Ovary (tissue), 9 donors: Measurements from ENCODE around the gene MAD1L1. TPM values are rescaled to one million over a fixed set of nuclear protein-coding genes. Genes with fewer than 3 reads are reported as not detected.

Source experiments
- DNase-seq, 5 donors: peaks; one replicate each; pipeline ENCODE4 v3.0.0-alpha.2; 2019 to 2020
- H3K27ac ChIP-seq, 2 donors: fragments of 200-600 bp; one replicate each; pipeline versions ENCODE4 v1.5.1 to v1.8.0; 2019 to 2022
- H3K27me3 ChIP-seq: fragments of 200-600 bp; one replicate; pipeline ENCODE4 v1.8.0; 2022
- H3K36me3 ChIP-seq: fragments of 200-600 bp; sonication (generic); one replicate; pipeline ENCODE4 v1.5.1; 2019
- H3K4me1 ChIP-seq: one replicate; pipeline ENCODE4 v1.8.1; 2013; ENCODE audit warnings: mild to moderate bottlenecking, moderate library complexity; ENCODE audit not compliant: insufficient read depth
- H3K4me3 ChIP-seq: fragments of 200-600 bp; sonication (generic); one replicate; pipeline ENCODE4 v1.5.1; 2017
- H3K9me3 ChIP-seq, 2 donors: fragments of 200-600 bp in 1 of 2; sonication (generic) in 1 of 2; one replicate each; pipeline versions ENCODE4 v1.5.1 to v1.8.1; 2013 to 2019; ENCODE audit warnings: mild to moderate bottlenecking in 1 of 2, moderate library complexity in 1 of 2
- EP300 ChIP-seq: sonication (generic); formaldehyde crosslinking; IDR thresholded peaks from one replicate; pipeline ENCODE4 v1.6.1; 2017; ENCODE audit warnings: antibody characterized with exemption
- POLR2A ChIP-seq: fragments of 450-650 bp; IDR thresholded peaks from one replicate; pipeline ENCODE4 v1.6.1; 2017; ENCODE audit warnings: antibody characterized with exemption, mild to moderate bottlenecking, moderate library complexity
- WGBS, 3 donors: extraction: QIAGEN DNeasy Blood & Tissue Kit in 1 of 3; methylation state at CpG; one replicate each; pipeline versions ENCODE4 v1.1.5 to v1.1.7; 2013 to 2017; 5-methylcytosine and 5-hydroxymethylcytosine counted together
- intact Hi-C, 4 donors: fragments of 100-400 bp; cut with DNase I; formaldehyde crosslinking; loops; one replicate each; pipeline versions ENCODE4 v1.11.0 to v1.15.1; 2022 to 2023
- polyA plus RNA-seq, 2 donors: library from polyadenylated mRNA; stranded (reverse); fragments of 200-250 nt in 1 of 2; fragments of 350-450 nt in 1 of 2; fragmentation: Illumina TruSeq in 1 of 2; extraction: RNeasy Lipid Tissue Mini Kit (QIAGEN cat#74804) in 1 of 2; gene quantifications; one replicate each; pipeline ENCODE4 v1.2.3, GENCODE V29; 2013 to 2014
- total RNA-seq, 7 donors: library from RNA; depleted of rRNA in 2 of 7; stranded (reverse); fragments of >200 nt in 2 of 7; fragmentation: NEBNext Ultra II Directional in 3 of 7; extraction: Animal tissue kit (Norgen Biotek cat#: 25700) in 3 of 7; gene quantifications; one replicate each; pipeline versions ENCODE4 v1.1.0 to v1.2.4, GENCODE V29; 2016 to 2023
- TF ChIP-seq, protein P1 (sequence below), 3 donors: fragments of 450-650 bp in 2 of 3; fragments of 200-600 bp in 1 of 3; IDR thresholded peaks; one replicate each; pipeline versions ENCODE4 v1.5.1 to v1.8.0; 2016 to 2022; ENCODE audit warnings: antibody characterized with exemption in 3 of 3, mild to moderate bottlenecking in 1 of 3
- donor health status: DM: no; HTN: no; CAD: no; lungs with moderate emphysema.
- donor health status: DM: no; HTN: no; CAD: no.
- donor health status: Bipolar disorder and iron deficiency.
- donor health status: DM: yes; HTN: yes; CAD: no.
- donor health status: DM: no; HTN: no; CAD: no.
- donor health status: DM: yes; HTN: yes; CAD: no.

The MAD1L1 gene
- total and polyA plus RNA-seq, 9 donors = 5.9 to 36.6 (median 22.8) TPM

DNA sequence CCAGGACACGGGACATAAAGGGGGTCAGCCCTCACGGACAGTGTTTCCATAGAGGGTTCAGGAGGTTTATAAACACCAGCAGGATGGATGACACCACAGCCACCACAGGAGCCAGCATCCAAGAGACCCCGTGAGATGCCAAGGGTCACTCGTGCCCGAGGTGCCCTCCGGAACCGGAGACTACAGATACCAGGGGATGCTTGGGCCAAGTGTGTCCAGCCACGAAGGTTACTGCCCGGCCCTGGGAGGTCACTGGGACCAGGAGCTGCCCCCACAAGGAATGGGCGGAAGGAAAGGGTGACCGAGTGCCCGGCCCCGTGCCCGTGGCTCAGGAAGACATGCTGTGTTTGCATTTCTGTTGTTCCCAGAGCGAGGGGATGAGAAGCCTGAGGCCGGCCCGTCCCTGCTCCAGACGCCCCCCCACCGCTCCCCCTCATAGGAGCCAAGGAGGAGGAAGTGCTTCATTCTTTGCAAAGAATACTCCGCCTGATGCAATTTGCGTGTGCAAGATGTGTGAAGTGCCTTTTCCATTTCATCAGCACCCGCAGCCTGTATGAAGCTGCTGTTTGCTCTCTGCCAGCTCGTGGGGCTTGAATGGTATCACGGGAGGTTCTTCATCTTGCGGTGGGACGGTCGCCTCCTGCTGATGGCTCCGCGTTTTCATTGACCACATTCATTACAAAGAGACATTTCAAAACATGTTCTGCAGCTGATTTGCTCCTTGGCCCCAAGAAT is 386.2 kb downstream of the MAD1L1 start:
- no peak overlapping the region for H3K4me3 ChIP-seq
- intact Hi-C loops = no loop called here
- H3K27ac ChIP-seq = no peak overlapping the region
- TF ChIP-seq EP300 (no peak), POLR2A (no peak)
- TF ChIP-seq, protein P1, sequence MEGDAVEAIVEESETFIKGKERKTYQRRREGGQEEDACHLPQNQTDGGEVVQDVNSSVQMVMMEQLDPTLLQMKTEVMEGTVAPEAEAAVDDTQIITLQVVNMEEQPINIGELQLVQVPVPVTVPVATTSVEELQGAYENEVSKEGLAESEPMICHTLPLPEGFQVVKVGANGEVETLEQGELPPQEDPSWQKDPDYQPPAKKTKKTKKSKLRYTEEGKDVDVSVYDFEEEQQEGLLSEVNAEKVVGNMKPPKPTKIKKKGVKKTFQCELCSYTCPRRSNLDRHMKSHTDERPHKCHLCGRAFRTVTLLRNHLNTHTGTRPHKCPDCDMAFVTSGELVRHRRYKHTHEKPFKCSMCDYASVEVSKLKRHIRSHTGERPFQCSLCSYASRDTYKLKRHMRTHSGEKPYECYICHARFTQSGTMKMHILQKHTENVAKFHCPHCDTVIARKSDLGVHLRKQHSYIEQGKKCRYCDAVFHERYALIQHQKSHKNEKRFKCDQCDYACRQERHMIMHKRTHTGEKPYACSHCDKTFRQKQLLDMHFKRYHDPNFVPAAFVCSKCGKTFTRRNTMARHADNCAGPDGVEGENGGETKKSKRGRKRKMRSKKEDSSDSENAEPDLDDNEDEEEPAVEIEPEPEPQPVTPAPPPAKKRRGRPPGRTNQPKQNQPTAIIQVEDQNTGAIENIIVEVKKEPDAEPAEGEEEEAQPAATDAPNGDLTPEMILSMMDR (IDR thresholded peaks at IDR 0.05) = no peak
- no peaks in the 10 kb centered on the region for H3K9me3 ChIP-seq
- DNase-seq = peak in 1 of 5 donors; percentile 8
- WGBS, 3 donors = 91 to 94% (median 91%) methylated on average over 29 of the region's 29 CpGs
- H3K27me3 ChIP-seq = no peaks in the 10 kb centered on the region
- H3K36me3 ChIP-seq = no peaks in the 10 kb centered on the region
- no peaks in the 10 kb centered on the region for H3K4me1 ChIP-seq

DNA sequence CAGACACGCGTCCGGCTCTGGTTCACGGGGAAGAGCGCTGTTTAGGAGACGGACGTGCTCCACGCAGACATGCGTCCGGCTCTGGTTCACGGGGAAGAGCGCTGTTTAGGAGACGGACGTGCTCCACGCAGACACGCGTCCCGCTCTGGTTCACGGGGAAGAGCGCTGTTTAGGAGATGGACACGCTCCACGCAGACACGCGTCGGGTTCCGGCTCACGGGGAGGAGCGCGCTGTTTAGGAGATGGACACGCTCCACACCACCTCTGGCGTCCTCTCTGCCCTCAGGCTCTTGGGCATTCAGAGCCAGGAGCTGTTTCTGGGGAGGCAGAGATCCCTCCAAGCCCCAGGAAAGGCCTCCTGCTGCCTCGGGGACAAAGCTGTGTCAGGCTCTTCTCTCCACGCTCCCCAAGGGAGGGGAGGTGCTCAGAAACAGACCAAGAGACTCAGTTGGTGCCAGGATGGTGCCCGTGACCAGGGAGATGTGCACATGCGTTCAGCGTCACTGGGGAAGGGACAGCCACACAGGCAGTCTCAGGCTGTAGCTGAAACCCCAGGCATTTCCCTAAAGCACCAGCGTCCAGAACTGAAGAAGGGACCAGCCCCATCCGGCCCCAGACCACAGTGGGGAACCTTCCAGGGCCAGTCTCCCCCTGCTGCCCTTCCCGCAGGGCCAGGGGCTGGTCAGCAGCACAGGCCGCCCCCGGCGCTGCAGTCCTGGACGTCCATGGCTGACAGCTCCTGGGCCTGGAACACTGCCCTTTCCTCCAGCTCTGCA is 387.0 kb downstream of the MAD1L1 start:
- WGBS, 3 donors = 89 to 92% (median 90%) methylated on average over 40 to 43 of the region's 43 CpGs
- H3K27ac ChIP-seq = no peak overlapping the region
- peak in 2 of 5 donors; percentile 3 to 14 for DNase-seq
- H3K4me3 ChIP-seq = no peak overlapping the region
- no peaks in the 10 kb centered on the region for H3K27me3 ChIP-seq
- intact Hi-C loops = no loop called here
- no peak for TF ChIP-seq EP300
- TF ChIP-seq, protein P1 (IDR thresholded peaks at IDR 0.05) = no peak
- TF ChIP-seq POLR2A = no peak
- H3K36me3 ChIP-seq = no peaks in the 10 kb centered on the region
- H3K9me3 ChIP-seq = no peaks in the 10 kb centered on the region
- no peaks in the 10 kb centered on the region for H3K4me1 ChIP-seq

DNA sequence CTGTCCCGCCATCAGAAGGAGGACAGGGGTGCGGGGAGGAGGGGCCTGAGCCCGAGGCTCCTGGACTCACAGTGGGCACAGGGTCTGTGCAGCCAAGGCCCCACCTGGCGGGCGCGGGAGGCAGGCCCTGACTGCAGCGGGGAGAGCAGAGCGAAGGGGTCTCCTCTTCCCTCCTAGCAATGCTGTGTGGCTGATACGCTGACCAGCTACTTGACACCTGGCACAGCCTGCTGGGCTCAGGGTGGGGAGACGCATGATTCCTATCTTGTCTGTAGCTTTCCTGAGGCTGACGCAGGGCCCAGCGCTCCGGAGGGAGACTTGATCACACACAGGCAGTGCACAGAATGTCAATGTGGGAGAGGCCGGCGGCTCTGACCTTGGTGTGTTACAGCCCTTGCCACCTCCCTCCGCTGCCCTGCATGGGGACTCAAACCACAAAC is 387.8 kb downstream of the MAD1L1 start:
- WGBS, 3 donors = 80 to 83% (median 82%) methylated on average over 16 of the region's 16 CpGs
- TF ChIP-seq, protein P1 (IDR thresholded peaks at IDR 0.05) = no peak
- TF ChIP-seq POLR2A (no peak), EP300 (no peak)
- Histone ChIP-seq H3K27ac (no peak overlapping the region), H3K9me3 (no peaks in the 10 kb centered on the region), H3K4me3 (no peak overlapping the region), H3K27me3 (no peaks in the 10 kb centered on the region), H3K4me1 (no peaks in the 10 kb centered on the region), H3K36me3 (no peaks in the 10 kb centered on the region)
- DNase-seq = peak in 3 of 5 donors; percentile 7 to 24 (median 14)
- intact Hi-C loops = no loop called here

DNA sequence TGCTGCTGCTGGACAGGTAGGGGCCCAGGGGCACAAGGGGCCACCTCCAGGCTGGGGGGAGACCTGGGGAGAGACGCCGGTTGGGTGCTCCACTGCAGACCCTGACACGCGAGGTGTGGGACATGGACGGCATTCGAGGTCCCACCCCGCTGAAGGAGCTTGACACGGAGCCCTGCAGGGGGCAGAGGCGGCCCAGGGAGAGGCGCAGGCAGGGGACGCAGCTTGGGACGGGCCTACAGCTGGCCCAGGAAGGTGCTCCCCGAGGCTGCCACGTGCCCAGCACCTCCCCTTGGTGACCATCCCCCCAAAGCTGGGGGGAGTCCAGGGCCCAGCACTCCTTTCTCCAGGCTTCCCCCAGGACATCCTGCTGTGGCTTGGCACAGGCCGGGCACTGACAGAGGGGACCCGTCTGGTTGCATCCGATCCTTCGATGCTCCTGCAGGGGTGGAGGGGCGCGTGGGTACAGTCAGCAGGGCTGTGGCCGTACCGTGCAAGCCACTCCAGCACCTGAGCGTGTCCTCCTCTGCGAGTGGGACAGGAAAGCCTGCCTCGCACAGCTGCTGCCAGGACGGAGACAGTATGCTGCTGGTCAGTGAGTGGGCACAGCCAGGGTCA is 388.3 kb downstream of the MAD1L1 start:
- Histone ChIP-seq H3K27me3 (no peaks in the 10 kb centered on the region), H3K9me3 (no peaks in the 10 kb centered on the region), H3K4me3 (no peak overlapping the region), H3K4me1 (no peaks in the 10 kb centered on the region), H3K36me3 (no peaks in the 10 kb centered on the region), H3K27ac (no peak overlapping the region)
- intact Hi-C loops = no loop called here
- TF ChIP-seq, protein P1 (IDR thresholded peaks at IDR 0.05) = no peak
- TF ChIP-seq EP300 (no peak), POLR2A (no peak)
- DNase-seq = peak in 3 of 5 donors; percentile 3 to 26 (median 12)
- WGBS, 3 donors = 87 to 91% (median 88%) methylated on average over 19 to 26 of the region's 26 CpGs
